Measurements from ENCODE around the gene IFNA14.
A peak's percentile ranks its signal among the peaks of the same experiment; 100 is the strongest.
"Not testable (repeated sequence)": the region's sequence is repeated elsewhere in the genome, so short reads cannot be mapped to it uniquely, and the experiment has no call there.

DNA sequence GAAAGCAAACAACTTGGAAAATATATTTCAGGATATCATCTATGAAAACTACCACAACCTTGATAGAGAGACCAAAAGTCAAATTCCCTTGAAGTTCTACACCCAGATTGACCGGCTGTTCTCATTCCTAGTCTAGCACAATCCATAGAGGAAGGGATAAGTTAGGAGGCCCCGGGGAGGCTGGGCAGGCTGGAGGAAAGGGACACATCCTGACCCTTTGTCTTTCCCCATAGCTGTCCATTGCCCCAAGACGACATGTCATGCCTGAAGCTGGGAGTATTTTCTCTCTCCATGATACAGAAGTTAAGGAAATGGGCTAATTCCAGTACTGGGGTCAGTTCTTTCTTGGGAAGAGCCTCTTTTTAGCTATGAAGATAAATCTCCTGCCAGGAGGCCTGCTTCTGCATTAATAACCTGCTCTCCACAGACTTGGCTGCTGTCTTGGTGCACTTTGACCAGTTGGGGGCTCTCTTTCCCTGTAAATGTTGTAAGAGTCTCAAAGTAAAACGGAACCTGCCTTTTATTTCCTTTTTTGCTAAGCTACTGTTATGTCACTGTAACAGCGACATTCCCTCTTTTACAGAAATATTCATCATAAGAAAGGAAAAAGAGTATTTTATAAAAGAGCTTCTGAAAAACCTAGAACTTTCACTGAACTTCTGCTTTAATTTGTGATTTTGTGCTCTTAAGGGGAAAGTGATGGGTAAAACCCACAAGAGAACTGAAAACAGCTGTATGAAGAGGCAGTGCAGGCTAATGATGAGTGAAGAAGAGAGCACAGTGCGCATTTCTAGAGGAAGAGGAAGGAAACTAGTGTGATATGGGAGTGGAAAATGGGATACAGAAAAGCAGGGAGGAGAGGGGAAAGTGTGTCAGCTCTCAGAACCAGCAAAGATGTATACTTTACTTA lies 44.7 kb downstream of the IFNA14 start:
- TF ChIP-seq, protein P1, sequence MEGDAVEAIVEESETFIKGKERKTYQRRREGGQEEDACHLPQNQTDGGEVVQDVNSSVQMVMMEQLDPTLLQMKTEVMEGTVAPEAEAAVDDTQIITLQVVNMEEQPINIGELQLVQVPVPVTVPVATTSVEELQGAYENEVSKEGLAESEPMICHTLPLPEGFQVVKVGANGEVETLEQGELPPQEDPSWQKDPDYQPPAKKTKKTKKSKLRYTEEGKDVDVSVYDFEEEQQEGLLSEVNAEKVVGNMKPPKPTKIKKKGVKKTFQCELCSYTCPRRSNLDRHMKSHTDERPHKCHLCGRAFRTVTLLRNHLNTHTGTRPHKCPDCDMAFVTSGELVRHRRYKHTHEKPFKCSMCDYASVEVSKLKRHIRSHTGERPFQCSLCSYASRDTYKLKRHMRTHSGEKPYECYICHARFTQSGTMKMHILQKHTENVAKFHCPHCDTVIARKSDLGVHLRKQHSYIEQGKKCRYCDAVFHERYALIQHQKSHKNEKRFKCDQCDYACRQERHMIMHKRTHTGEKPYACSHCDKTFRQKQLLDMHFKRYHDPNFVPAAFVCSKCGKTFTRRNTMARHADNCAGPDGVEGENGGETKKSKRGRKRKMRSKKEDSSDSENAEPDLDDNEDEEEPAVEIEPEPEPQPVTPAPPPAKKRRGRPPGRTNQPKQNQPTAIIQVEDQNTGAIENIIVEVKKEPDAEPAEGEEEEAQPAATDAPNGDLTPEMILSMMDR (conservative IDR thresholded peaks at IDR 0.05), result peak; percentile 56
- not testable (repeated sequence) for TF ChIP-seq EZH2 (IDR thresholded peaks at IDR 0.05; ENCODE audit: low read depth)

Data from PC-9 (cell line).